Ovary (tissue), 9 donors: ENCODE measurements around the gene DHX38. TPM values are rescaled to one million over a fixed set of nuclear protein-coding genes. Genes with fewer than 3 reads are reported as not detected.

Source experiments
- DNase-seq, 5 donors: peaks; one replicate each; pipeline ENCODE4 v3.0.0-alpha.2; 2019 to 2020
- H3K27ac ChIP-seq, 2 donors: fragments of 200-600 bp; one replicate each; pipeline versions ENCODE4 v1.5.1 to v1.8.0; 2019 to 2022
- H3K27me3 ChIP-seq: fragments of 200-600 bp; one replicate; pipeline ENCODE4 v1.8.0; 2022
- H3K36me3 ChIP-seq: fragments of 200-600 bp; sonication (generic); one replicate; pipeline ENCODE4 v1.5.1; 2019
- H3K4me1 ChIP-seq: one replicate; pipeline ENCODE4 v1.8.1; 2013; ENCODE audit warnings: mild to moderate bottlenecking, moderate library complexity; ENCODE audit not compliant: insufficient read depth
- H3K4me3 ChIP-seq: fragments of 200-600 bp; sonication (generic); one replicate; pipeline ENCODE4 v1.5.1; 2017
- H3K9me3 ChIP-seq, 2 donors: fragments of 200-600 bp in 1 of 2; sonication (generic) in 1 of 2; one replicate each; pipeline versions ENCODE4 v1.5.1 to v1.8.1; 2013 to 2019; ENCODE audit warnings: mild to moderate bottlenecking in 1 of 2, moderate library complexity in 1 of 2
- EP300 ChIP-seq: sonication (generic); formaldehyde crosslinking; IDR thresholded peaks from one replicate; pipeline ENCODE4 v1.6.1; 2017; ENCODE audit warnings: antibody characterized with exemption
- POLR2A ChIP-seq: fragments of 450-650 bp; IDR thresholded peaks from one replicate; pipeline ENCODE4 v1.6.1; 2017; ENCODE audit warnings: antibody characterized with exemption, mild to moderate bottlenecking, moderate library complexity
- WGBS, 3 donors: extraction: QIAGEN DNeasy Blood & Tissue Kit in 1 of 3; methylation state at CpG; one replicate each; pipeline versions ENCODE4 v1.1.5 to v1.1.7; 2013 to 2017; 5-methylcytosine and 5-hydroxymethylcytosine counted together
- intact Hi-C, 4 donors: fragments of 100-400 bp; cut with DNase I; formaldehyde crosslinking; loops; one replicate each; pipeline versions ENCODE4 v1.11.0 to v1.15.1; 2022 to 2023
- polyA plus RNA-seq, 2 donors: library from polyadenylated mRNA; stranded (reverse); fragments of 200-250 nt in 1 of 2; fragments of 350-450 nt in 1 of 2; fragmentation: Illumina TruSeq in 1 of 2; extraction: RNeasy Lipid Tissue Mini Kit (QIAGEN cat#74804) in 1 of 2; gene quantifications; one replicate each; pipeline ENCODE4 v1.2.3, GENCODE V29; 2013 to 2014
- total RNA-seq, 7 donors: library from RNA; depleted of rRNA in 2 of 7; stranded (reverse); fragments of >200 nt in 2 of 7; fragmentation: NEBNext Ultra II Directional in 3 of 7; extraction: Animal tissue kit (Norgen Biotek cat#: 25700) in 3 of 7; gene quantifications; one replicate each; pipeline versions ENCODE4 v1.1.0 to v1.2.4, GENCODE V29; 2016 to 2023
- TF ChIP-seq, protein P1 (sequence below), 3 donors: fragments of 450-650 bp in 2 of 3; fragments of 200-600 bp in 1 of 3; IDR thresholded peaks; one replicate each; pipeline versions ENCODE4 v1.5.1 to v1.8.0; 2016 to 2022; ENCODE audit warnings: antibody characterized with exemption in 3 of 3, mild to moderate bottlenecking in 1 of 3
- donor health status: DM: no; HTN: no; CAD: no; lungs with moderate emphysema.
- donor health status: DM: no; HTN: no; CAD: no.
- donor health status: Bipolar disorder and iron deficiency.
- donor health status: DM: yes; HTN: yes; CAD: no.
- donor health status: DM: no; HTN: no; CAD: no.
- donor health status: DM: yes; HTN: yes; CAD: no.

The DHX38 gene
- total and polyA plus RNA-seq, 9 donors = 33.0 to 81.7 (median 59.1) TPM

DNA sequence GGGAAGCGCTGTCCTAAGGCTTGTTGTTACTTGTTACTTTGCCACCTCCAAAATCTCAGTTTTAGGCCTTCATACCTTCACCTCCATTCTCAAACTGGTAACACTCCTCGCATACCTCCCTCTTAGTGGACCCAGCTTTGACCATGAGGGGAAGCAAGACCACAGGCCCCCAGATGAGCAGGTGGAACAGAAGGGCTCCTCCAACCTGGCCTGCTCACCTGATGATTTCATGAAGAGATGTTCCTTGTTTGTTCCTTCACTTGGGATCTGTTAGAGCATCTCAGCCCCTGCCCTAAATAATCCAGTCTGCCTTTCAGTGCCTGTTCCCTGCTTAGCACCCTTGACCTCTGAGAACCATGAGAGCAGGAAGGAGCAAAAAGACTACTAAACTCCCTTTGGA lies 28.7 kb downstream of the DHX38 start:
- Histone ChIP-seq H3K4me1 (peaks cover 2% of the 10 kb centered on the region), H3K27ac (no peak overlapping the region), H3K36me3 (no peaks in the 10 kb centered on the region), H3K9me3 (no peaks in the 10 kb centered on the region), H3K4me3 (no peak overlapping the region), H3K27me3 (no peaks in the 10 kb centered on the region)
- no peak for DNase-seq
- TF ChIP-seq POLR2A (no peak), EP300 (no peak)
- TF ChIP-seq, protein P1, sequence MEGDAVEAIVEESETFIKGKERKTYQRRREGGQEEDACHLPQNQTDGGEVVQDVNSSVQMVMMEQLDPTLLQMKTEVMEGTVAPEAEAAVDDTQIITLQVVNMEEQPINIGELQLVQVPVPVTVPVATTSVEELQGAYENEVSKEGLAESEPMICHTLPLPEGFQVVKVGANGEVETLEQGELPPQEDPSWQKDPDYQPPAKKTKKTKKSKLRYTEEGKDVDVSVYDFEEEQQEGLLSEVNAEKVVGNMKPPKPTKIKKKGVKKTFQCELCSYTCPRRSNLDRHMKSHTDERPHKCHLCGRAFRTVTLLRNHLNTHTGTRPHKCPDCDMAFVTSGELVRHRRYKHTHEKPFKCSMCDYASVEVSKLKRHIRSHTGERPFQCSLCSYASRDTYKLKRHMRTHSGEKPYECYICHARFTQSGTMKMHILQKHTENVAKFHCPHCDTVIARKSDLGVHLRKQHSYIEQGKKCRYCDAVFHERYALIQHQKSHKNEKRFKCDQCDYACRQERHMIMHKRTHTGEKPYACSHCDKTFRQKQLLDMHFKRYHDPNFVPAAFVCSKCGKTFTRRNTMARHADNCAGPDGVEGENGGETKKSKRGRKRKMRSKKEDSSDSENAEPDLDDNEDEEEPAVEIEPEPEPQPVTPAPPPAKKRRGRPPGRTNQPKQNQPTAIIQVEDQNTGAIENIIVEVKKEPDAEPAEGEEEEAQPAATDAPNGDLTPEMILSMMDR (IDR thresholded peaks at IDR 0.05) = no peak
- intact Hi-C loops = no loop called here
- WGBS, 3 donors = 98 to 100% (median 99%) methylated on average over 2 of the region's 2 CpGs

DNA sequence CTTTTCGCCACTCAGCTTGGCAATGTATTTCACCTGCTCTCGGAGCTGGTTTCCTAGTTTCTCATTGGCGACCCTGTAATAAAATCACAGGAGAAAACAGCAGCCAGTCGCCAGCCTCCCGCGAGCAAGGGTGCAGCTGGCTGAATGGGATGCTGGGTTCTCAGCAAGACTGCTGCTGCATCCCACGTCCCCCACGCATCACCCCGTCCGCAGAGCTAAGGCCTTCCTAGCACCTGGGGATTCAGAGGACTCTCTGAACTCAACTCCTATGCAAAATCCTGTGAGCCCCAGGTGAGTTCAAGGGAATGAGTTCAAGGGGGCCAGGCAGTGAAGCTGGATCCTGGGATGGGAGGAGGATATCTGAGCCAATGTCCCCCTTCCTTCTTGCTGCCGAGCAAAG lies 29.3 kb downstream of the DHX38 start:
- 88 to 93% (median 90%) methylated on average over 11 of the region's 11 CpGs for WGBS, 3 donors
- TF ChIP-seq, protein P1 (IDR thresholded peaks at IDR 0.05) = no peak
- no peak for TF ChIP-seq POLR2A
- no peak for TF ChIP-seq EP300
- no peak overlapping the region for H3K4me3 ChIP-seq
- peaks cover 2% of the 10 kb centered on the region for H3K4me1 ChIP-seq
- H3K27ac ChIP-seq = no peak overlapping the region
- intact Hi-C loops = no loop called here
- H3K9me3 ChIP-seq = no peaks in the 10 kb centered on the region
- DNase-seq = no peak
- no peaks in the 10 kb centered on the region for H3K36me3 ChIP-seq
- no peaks in the 10 kb centered on the region for H3K27me3 ChIP-seq

DNA sequence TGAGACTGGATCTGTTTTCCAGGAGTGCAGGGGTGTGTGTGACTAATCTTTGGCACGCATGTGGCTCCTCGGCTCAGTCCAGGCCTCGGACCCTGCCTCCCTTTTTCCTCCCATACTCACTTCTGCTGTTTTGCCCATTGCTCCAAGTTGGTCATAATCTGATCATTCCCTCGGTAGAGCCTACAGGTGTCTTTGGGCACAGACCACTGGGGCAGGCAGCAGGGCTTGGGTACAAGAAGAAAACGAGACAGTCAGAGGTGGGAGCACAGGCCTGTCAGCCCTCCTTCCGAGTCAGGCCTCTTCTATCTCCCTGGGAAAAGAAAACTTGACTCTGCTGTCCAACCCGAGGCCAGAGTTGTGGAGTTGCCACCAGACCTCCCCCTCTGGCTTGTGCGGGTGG lies 29.8 kb downstream of the DHX38 start:
- H3K36me3 ChIP-seq = no peaks in the 10 kb centered on the region
- no peaks in the 10 kb centered on the region for H3K27me3 ChIP-seq
- TF ChIP-seq POLR2A (no peak), EP300 (no peak)
- TF ChIP-seq, protein P1 (IDR thresholded peaks at IDR 0.05) = no peak
- H3K4me1 ChIP-seq = peaks cover 2% of the 10 kb centered on the region
- intact Hi-C loops = no loop called here
- no peak overlapping the region for H3K4me3 ChIP-seq
- DNase-seq = no peak
- no peak overlapping the region for H3K27ac ChIP-seq
- no peaks in the 10 kb centered on the region for H3K9me3 ChIP-seq
- 70 to 76% (median 71%) methylated on average over 8 of the region's 8 CpGs for WGBS, 3 donors

DNA sequence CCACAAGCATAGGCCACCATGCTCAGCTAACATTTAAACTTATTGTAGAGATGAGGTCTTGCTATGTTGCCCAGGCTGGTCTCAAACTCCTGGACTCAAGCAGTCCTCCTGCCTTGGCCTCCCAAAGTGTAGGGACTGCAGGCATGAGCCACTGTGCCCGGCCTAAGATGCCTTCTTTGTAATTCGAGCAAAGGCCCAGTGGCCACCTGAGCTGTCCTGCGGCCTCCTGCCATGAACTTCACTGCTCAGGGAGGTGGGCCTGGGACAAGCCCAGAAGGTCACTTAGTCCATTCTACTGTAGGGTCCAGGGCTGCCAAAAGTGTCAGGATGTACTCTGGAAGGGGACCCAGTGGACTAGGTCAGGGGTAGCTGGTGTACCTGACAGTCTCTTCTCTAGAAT lies 30.5 kb downstream of the DHX38 start:
- peaks cover 2% of the 10 kb centered on the region for H3K4me1 ChIP-seq
- TF ChIP-seq POLR2A = no peak
- no peak overlapping the region for H3K27ac ChIP-seq
- H3K36me3 ChIP-seq = no peaks in the 10 kb centered on the region
- 94 to 97% (median 96%) methylated on average over 3 of the region's 3 CpGs for WGBS, 3 donors
- H3K4me3 ChIP-seq = no peak overlapping the region
- intact Hi-C loops = no loop called here
- no peaks in the 10 kb centered on the region for H3K9me3 ChIP-seq
- H3K27me3 ChIP-seq = no peaks in the 10 kb centered on the region
- DNase-seq = no peak

DNA sequence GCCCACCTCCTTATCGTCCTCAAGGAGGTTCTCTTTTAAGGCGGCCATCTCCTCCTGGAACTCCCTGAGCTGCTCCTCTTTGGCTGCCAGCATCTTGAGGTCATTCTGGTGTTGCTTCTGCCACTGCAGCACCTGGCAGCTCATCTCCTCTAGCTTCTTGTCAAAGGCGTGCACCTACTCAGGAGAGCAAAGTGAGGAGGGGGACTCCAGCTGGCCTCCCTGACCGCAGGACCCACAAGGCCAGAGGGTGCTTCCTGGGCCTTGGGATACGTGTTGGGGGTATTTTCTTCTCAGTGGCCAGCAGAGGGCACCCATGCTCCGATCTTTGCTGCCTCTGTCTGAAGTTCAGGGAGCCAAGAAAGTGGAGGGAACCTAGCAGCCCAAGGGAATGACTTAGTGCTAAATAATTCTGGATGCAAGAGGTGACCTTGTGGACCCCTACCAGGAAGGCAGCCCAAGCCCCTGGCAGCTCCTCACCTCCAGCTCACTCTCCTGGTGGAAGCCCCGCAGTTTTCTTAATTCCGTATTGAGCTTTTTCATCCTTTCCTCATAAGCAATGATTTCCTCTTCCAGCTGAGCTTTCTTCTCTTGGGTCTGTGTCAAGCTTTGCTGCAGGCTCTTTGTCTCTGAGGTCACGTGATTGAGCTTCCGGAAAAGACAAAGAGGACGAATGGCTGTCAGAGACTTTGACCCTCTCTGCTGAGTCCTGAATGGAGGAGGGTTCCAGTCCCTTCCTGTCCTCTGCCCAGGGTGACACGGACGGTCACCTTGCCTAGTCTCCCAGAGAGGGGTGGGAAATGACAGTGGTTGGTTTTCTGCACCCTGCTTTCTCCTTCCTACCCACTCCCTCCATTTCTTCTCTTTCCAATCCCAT lies 31.4 kb downstream of the DHX38 start:
- Histone ChIP-seq H3K9me3 (no peaks in the 10 kb centered on the region), H3K36me3 (no peaks in the 10 kb centered on the region), H3K4me1 (peaks cover 2% of the 10 kb centered on the region), H3K27me3 (no peaks in the 10 kb centered on the region), H3K4me3 (no peak overlapping the region), H3K27ac (no peak overlapping the region)
- TF ChIP-seq, protein P1 (IDR thresholded peaks at IDR 0.05) = peak; percentile 27 to 55 (median 52)
- TF ChIP-seq EP300 = no peak
- peak; percentile 58 to 83 (median 73) for DNase-seq
- intact Hi-C loops = no loop called here
- WGBS, 3 donors = 29 to 31% (median 29%) methylated on average over 13 of the region's 13 CpGs
